CD4-positive, alpha-beta T cell treated with Interleukin-17A for 4 hours (primary cell): Measurements from ENCODE around the gene ITM2C.
A peak's percentile ranks its signal among the peaks of the same experiment; 100 is the strongest.

ENCODE experiments used
- DNase-seq: peaks from one replicate; pipeline ENCODE4 v3.0.0-alpha.2; 2020; ENCODE audit warnings: mixed read lengths

The ITM2C gene

GRCh38 chr2:230908595-230909191, 44.0 kb downstream of the ITM2C start:
- peak; percentile 38 for DNase-seq

DNA sequence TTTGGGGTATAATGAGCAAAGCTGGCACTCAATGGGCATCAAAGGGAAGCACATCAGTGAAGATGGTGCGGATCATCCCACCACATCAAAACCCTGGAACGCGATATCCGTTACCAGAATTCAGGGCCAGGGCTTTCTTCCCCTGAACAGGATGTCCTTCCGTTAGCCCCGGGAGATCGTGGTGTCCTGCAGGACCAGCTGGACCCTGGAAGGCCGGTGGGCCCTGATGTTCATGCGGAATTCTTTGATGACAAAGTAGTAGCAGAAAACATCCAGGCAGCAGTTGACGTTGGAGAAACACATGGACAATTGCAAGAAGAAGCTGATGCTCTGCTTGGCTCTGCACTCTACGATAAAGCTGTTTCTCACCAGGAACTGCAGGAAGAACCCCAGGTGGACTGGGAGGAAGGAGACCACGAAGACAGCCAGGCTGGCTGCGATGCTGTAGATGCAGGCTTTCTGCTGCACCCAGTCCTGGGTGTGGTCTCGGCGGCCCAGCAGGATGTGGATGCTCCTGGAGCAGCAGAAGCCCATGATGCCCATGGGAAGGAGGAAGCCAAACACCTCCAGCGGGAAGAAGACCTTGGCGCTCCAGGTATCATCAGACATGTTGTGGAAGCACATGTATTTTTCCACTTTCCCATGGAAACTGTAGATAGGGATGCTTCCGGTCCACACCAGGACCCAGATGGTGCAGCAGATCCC, 45.3 kb downstream of the ITM2C start:
- DNase-seq: no peak

- DNase-seq: no peak
Measured at GRCh38 chr2:230910546-230911177, 45.9 kb downstream of the ITM2C start.

GRCh38 chr2:230912046-230912445, 47.3 kb downstream of the ITM2C start:
- no peak for DNase-seq

DNA sequence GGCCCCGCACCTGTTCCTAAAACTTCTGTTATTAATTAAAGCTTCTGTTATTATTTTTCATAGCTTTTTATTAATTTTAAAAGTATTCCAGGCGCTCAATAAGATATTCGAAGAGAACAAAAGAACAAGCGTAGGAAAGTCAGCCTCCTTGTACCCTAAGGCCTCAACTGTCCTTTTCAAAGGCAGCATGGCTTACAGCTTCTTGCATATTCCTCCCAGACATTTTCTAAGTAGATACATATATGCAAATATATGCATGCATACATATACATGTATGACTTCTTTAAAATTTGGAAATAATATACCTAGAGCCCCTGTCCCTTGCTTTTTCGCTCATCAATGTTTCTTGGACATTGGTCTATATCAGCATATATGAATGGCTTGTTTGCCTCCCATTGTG, 48.0 kb downstream of the ITM2C start:
- no peak for DNase-seq

GRCh38 chr2:230913406-230914143, 48.8 kb downstream of the ITM2C start:
- DNase-seq: peak; percentile 48

DNA sequence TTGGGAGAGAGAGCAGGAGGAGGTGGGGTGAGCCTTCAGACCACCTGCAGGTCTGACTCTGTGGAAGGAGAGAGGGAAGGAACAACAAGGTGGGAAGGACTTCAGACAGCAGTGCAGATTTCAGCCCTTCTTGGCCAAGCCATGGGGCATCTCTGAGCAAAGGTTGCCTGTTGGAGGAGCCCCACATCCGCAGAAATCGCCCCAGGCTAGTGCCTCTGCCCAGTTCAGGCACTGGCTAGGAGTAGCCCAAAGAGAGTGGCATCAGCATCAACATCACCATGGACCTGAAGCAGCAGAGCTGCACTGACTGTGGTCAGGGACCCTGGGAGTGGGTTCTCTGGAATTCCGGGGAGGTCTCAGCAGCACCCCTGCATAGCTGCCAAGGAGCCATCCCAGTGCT, 50.1 kb downstream of the ITM2C start:
- DNase-seq: no peak

- no peak for DNase-seq
Measured at GRCh38 chr2:230915319-230915718, 50.6 kb downstream of the ITM2C start.

- DNase-seq: no peak
Measured at GRCh38 chr2:230916218-230916617, 51.5 kb downstream of the ITM2C start.

GRCh38 chr2:230919240-230919639, 54.5 kb downstream of the ITM2C start:
- DNase-seq: no peak

DNA sequence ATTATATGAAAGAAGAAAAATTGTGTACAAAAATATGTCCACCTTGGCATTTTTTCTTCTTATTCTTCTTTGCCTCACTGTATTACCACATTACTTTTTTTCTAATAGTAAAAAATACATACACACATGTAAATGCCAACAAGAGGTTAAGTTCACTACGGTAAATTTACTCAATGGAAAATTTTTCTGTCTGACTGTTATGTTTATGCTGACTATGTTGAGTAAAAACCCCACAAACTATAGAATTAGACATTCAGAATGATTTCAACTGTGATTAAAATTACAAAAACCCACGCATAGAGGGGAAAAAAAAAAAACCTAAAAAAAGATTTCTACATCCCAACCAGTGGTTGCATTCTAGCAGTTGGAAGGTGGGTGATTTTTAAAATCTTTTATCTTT, 54.9 kb downstream of the ITM2C start:
- no peak for DNase-seq

DNA sequence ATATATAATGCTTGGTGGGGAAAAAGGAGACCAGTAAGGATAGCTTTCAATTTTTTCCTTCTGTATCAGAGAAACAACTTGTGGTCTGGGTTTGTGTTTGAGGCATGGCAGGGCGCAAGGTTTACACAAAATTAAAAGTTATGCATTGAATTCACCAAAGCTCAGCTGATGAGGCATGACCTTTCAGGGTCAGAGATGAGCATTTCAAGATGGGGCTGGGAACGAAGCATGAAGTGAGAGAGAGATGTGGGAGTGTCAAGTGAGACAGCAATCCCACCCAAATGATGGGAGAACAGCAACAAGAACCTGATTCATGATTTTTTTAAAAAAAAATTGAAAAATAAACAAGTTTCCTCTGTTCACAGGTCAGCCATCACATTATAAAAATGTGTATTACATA, 55.4 kb downstream of the ITM2C start:
- peak; percentile 1 for DNase-seq

- DNase-seq: peak; percentile 2
Measured at GRCh38 chr2:230921806-230922595, 57.3 kb downstream of the ITM2C start.

GRCh38 chr2:230922951-230923717, 58.4 kb downstream of the ITM2C start:
- no peak for DNase-seq

- no peak for DNase-seq
Measured at GRCh38 chr2:230924092-230924469, 59.3 kb downstream of the ITM2C start.

- peak; percentile 64 for DNase-seq
Measured at GRCh38 chr2:230924470-230925341, 60.0 kb downstream of the ITM2C start, which contains the start of gene GPR55. Gene GPR55, minus strand, starts transcription at chr2:230925242. Its CDS starts 14,280 bp downstream, at chr2:230910962.

DNA sequence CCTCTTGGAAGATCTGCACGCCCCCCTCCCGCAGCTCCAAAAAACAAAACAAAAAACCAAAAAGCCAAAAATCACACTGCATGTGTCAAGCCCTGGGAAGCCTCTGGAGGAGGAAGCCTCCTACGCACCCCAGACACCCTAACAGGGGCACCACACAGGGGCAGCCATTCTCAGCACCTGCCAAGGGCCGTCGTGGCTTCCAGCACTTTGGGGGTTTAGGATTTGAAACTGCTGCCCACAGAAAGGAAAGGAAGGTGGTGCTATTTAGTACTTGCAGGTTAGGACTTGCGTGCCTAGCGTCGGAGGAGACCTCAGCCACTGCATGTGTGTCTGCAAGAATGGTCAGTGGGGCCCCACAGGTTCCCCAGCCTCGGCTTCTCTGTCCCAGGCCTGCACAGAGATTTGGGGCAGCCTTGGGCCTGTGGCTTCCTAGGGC, 60.7 kb downstream of the ITM2C start:
- peak; percentile 13 for DNase-seq

DNA sequence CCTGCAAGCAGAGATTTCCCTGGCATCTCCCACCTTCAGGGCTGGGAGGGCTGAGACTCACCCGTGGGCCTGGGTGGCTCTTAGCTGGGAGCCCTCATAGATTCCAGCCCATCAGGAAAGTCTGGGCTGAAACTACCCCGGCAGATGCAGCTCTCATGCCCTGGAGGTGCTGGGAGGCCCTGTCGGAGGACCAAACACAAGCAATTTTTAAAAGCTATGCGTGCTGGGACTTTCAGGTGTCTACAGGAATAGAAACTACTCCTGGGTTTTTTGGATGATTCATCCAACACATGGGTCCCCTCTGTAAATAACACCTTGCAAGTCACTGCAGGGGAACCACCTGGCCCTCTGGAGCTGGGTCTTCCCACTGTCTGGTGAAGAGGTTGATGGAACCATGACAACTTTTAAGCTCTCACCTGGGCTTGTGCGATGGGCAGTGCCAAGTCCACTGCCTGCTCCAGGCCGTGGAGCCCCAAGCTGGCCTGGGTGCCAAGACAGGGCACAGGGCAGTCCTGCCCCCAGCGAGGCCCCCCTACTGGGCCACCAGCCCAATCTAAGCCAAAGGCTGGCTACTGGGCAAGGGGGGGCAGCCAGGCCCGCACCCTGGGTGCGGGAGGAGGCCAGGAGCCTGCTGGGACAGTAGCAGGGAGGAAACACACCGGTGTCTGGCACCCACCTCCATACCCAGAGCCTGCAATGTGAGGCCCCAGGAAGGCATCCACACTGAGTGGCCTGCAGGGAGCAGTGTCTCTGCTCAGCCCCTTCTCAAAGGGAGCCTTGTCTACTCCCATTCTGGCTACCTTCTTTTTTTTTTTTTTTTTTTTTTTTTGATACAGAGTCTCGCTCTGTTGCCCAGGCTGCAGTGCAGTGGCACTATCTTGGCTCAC, 61.4 kb downstream of the ITM2C start:
- peak; percentile 40 for DNase-seq

DNA sequence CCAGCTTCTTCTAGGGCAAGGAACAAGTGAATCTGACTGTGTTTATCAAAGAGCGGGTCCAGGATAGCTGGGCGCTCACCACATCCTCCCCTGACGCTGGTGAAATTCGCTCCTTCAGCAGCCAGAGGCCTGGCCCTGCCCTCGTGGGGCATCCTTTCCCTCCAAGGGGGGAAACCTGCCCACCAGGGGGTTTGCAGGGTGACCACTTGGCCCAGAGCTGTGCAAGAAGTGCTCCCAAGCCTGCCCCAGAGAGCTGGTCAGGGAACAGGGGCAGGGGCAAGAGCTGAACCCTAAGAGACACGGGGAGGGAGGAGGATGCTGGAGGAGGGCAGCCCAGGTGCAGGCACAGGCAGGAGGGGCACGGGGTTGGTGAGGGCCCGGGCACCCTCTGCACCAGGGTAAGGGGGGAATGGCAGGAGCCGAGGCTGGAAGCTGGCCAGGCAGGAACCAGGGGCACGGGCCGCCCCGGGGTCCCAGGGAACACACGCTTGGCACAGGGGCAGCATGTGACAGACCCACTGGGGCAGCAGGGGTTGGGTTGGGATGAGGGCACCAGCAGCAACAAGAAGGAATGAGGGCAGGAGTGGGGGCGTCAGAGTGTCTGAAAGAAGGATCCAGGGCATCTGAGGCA, 63.1 kb downstream of the ITM2C start:
- DNase-seq: no peak
